DND-41 (cell line): Measurements from ENCODE around the gene PAK4.

Experiments used
- ATAC-seq: fragments of 200-7000 bp; cut with Tn5 transposase; 3 replicates; pipeline ENCODE4 v1.9.1; 2021; ENCODE audit warnings: low read depth; ENCODE audit not compliant: insufficient read depth
- DNase-seq: peaks from one replicate; pipeline ENCODE4 v3.0.0-alpha.2; 2020
- H2AFZ ChIP-seq: 2 replicates; pipeline ENCODE4 v1.6.0; 2012; ENCODE audit warnings: low read depth, low read length
- H3K27ac ChIP-seq: 2 replicates; pipeline ENCODE4 v1.5.1; 2012; ENCODE audit warnings: low read length, inconsistent platforms
- H3K27me3 ChIP-seq: fragments of 200-600 bp; sonication (generic); 2 replicates; pipeline ENCODE4 v1.6.0; 2012; ENCODE audit warnings: low read length, mild to moderate bottlenecking, inconsistent platforms; ENCODE audit not compliant: insufficient read depth, poor library complexity
- H3K36me3 ChIP-seq: 2 replicates; pipeline ENCODE4 v1.5.1; 2012; ENCODE audit warnings: low read length, inconsistent platforms; ENCODE audit not compliant: insufficient read depth
- H3K4me1 ChIP-seq: 2 replicates; pipeline ENCODE4 v1.5.1; 2012; ENCODE audit warnings: mild to moderate bottlenecking, low read length; ENCODE audit not compliant: insufficient read depth
- H3K4me2 ChIP-seq: 2 replicates; pipeline ENCODE4 v1.6.0; 2012; ENCODE audit warnings: mild to moderate bottlenecking, moderate library complexity, low read length, inconsistent platforms; ENCODE audit not compliant: insufficient read depth
- H3K4me3 ChIP-seq, 2 experiments: fragments of 200-600 bp in 1 of 2; shearing (Covaris generic) in 1 of 2; 2 replicates each; pipeline ENCODE4 v1.5.1; 2012 to 2016; ENCODE audit warnings: inconsistent platforms in 2 of 2, low read length in 2 of 2, mild to moderate bottlenecking in 2 of 2, low read depth in 1 of 2, moderate library complexity in 1 of 2
- H3K79me2 ChIP-seq: 2 replicates; pipeline ENCODE4 v1.6.0; 2012; ENCODE audit warnings: low read length, inconsistent platforms; ENCODE audit not compliant: insufficient read depth
- H3K9ac ChIP-seq: 2 replicates; pipeline ENCODE4 v1.6.0; 2012; ENCODE audit warnings: low read depth, mild to moderate bottlenecking, inconsistent platforms, low read length, moderate library complexity
- H3K9me3 ChIP-seq: 2 replicates; pipeline ENCODE4 v1.5.1; 2012; ENCODE audit warnings: low read length, moderate library complexity, mild to moderate bottlenecking, inconsistent platforms; ENCODE audit not compliant: insufficient read depth, severe bottlenecking
- H4K20me1 ChIP-seq: 2 replicates; pipeline ENCODE4 v1.6.0; 2012; ENCODE audit warnings: low read length; ENCODE audit not compliant: insufficient read depth
- CTCF ChIP-seq: IDR thresholded peaks from 2 replicates; pipeline ENCODE4 v1.5.1; 2012; ENCODE audit warnings: borderline replicate concordance, low read length, moderate library complexity, mild to moderate bottlenecking; ENCODE audit not compliant: poor library complexity, severe bottlenecking; ENCODE audit errors: extremely low read depth
- EZH2 ChIP-seq: IDR thresholded peaks from 3 replicates; pipeline ENCODE4 v1.6.1; 2012; ENCODE audit warnings: borderline replicate concordance, low read depth, mild to moderate bottlenecking, moderate library complexity, low read length, inconsistent platforms; ENCODE audit not compliant: severe bottlenecking

The PAK4 gene

GRCh38 chr19:39164289-39164688 lies 38.7 kb downstream of the PAK4 start:
- Histone ChIP-seq H4K20me1 (peaks cover 79% of the 10 kb centered on the region), H2AFZ (no peak overlapping the region), H3K4me2 (no peak overlapping the region), H3K4me1 (no peaks in the 10 kb centered on the region), H3K9ac (no peak overlapping the region), H3K27ac (no peak overlapping the region), H3K27me3 (no peaks in the 10 kb centered on the region), H3K9me3 (no peaks in the 10 kb centered on the region), H3K79me2 (peaks cover 48% of the 10 kb centered on the region), H3K36me3 (peaks cover 8% of the 10 kb centered on the region; the same call in 1 of the 2 replicates), H3K4me3 (no peak overlapping the region)
- TF ChIP-seq CTCF (no peak), EZH2 (no peak)
- DNase-seq (no peak), ATAC-seq (no peak)

GRCh38 chr19:39165857-39166256 lies 40.3 kb downstream of the PAK4 start:
- ATAC-seq = no peak
- Histone ChIP-seq H3K4me3 (no peak overlapping the region), H3K79me2 (peaks cover 39% of the 10 kb centered on the region), H3K4me2 (no peak overlapping the region), H2AFZ (no peak overlapping the region), H3K9me3 (no peaks in the 10 kb centered on the region), H3K9ac (no peak overlapping the region), H3K4me1 (no peaks in the 10 kb centered on the region), H4K20me1 (peaks cover 72% of the 10 kb centered on the region), H3K27me3 (no peaks in the 10 kb centered on the region), H3K36me3 (peaks cover 21% of the 10 kb centered on the region), H3K27ac (no peak overlapping the region)
- no peak for TF ChIP-seq CTCF
- no peak for DNase-seq

GRCh38 chr19:39166571-39167391 lies 41.2 kb downstream of the PAK4 start:
- H3K36me3 ChIP-seq = peaks cover 29% of the 10 kb centered on the region
- H3K27ac ChIP-seq = no peak overlapping the region
- TF ChIP-seq CTCF (no peak), EZH2 (no peak)
- H3K9me3 ChIP-seq = no peaks in the 10 kb centered on the region
- no peak for DNase-seq
- H3K4me1 ChIP-seq = no peaks in the 10 kb centered on the region
- peaks cover 67% of the 10 kb centered on the region for H4K20me1 ChIP-seq
- no peak overlapping the region for H3K4me2 ChIP-seq
- H3K4me3 ChIP-seq = no peak overlapping the region
- H2AFZ ChIP-seq = no peak overlapping the region
- H3K9ac ChIP-seq = no peak overlapping the region
- no peaks in the 10 kb centered on the region for H3K27me3 ChIP-seq
- ATAC-seq = no peak
- H3K79me2 ChIP-seq = peaks cover 31% of the 10 kb centered on the region
